ENCODE data around the gene ASRGL1. TPM values are rescaled to one million over a fixed set of nuclear protein-coding genes. Genes with fewer than 3 reads are reported as not detected.

Gene ASRGL1
- total RNA-seq (0.49 and 1.1 TPM in 2 replicates), polyA plus RNA-seq (1.3 and 9.1 TPM in 2 replicates), polyA minus RNA-seq (0.94 and 4.6 TPM in 2 replicates)
- total RNA-seq (2013), result 0.91 TPM

DNA sequence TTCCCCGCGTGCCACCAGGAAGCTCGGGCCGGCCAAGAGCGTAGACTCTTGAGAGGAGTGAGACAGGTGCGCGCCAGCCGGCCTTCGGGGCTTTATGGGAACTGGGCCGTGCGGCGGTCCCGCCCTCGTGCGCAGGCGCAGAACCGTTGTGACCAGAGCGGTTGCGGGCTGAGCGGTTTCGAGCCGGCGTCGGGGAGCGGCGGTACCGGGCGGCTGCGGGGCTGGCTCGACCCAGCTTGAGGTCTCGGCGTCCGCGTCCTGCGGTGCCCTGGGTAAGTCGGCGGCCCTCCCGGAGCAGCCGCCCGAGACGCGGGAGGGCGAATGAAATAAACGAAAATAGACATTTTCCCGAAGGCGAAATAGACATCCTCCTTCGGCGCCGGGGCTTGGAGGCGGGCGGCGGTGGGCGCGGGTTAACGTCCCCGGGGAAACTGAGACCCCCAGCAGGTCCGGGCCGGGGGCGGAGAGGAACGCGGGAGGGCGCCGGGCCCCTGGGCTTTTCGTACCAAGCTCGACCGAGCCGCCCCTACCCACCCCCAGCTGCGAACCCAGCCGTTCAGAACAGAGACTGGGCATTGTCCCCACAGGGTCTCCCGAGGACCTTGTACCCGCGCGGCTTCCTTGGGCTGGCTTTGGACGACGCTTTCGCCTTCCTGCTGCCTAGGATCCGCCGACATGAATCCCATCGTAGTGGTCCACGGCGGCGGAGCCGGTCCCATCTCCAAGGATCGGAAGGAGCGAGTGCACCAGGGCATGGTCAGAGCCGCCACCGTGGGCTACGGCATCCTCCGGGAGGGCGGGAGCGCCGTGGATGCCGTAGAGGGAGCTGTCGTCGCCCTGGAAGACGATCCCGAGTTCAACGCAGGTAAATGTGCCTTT is at the start of gene ASRGL1:
TSS of gene ASRGL1 (plus strand) at position 146 of the 879 bp plus-strand sequence. CDS start at position 676, 530 bp downstream.
- Mint-ChIP-seq H3K4me3 (peak within 1 kb of the TSS; percentile 93), H3K27me3 (peaks cover 22% of the 10 kb centered on the region), H3K9me3 (ENCODE audit: insufficient read depth) (no peaks in the 10 kb centered on the region), H3K27ac (peak within 1 kb of the TSS; percentile 84), H3K4me1 (peaks cover 16% of the 10 kb centered on the region)
- Histone ChIP-seq H3K4me1 (ENCODE audit: control insufficient read depth in 2 of 2, insufficient read depth in 2 of 2, low read length in 2 of 2) (peaks cover 8 to 10% of the 10 kb centered on the region in 2 donors), H3K4me2 (replicated peaks; ENCODE audit: low read depth, low read length, poor library complexity, severe bottlenecking) (peak within 1 kb of the TSS; percentile 94), H3K79me2 (ENCODE audit: control insufficient read depth, insufficient read depth, low read length) (no peaks in the 10 kb centered on the region), H3K27ac (ENCODE audit: low read length in 2 of 2) (peak within 1 kb of the TSS in 1 of 2 donors; percentile 59), H3K4me3 (ENCODE audit: control extremely low read depth in 1 of 5, extremely low read depth in 1 of 5, insufficient read depth in 1 of 5, low read depth in 2 of 5, low read length in 4 of 5) (peak within 1 kb of the TSS; percentile 45 to 78 (median 75)), H3K36me3 (replicated peaks in 1 of 2; ENCODE audit: control extremely low read depth in 1 of 2, control insufficient read depth in 1 of 2, extremely low read depth in 1 of 2, insufficient read depth in 2 of 2, low read length in 1 of 2) (no peaks in the 10 kb centered on the region), H3K9me3 (ENCODE audit: control extremely low read depth in 1 of 3, control insufficient read depth in 2 of 3, insufficient read depth in 1 of 3, low read length in 2 of 3) (peaks cover 0 to 4% (median 0%) of the 10 kb centered on the region in 3 donors), H3K9ac (ENCODE audit: low read length) (peak within 1 kb of the TSS; percentile 75), H4K20me1 (ENCODE audit: control insufficient read depth, insufficient read depth, low read length, poor library complexity, severe bottlenecking) (no peaks in the 10 kb centered on the region), H3K27me3 (replicated peaks in 1 of 4; ENCODE audit: control extremely low read depth in 1 of 4, control insufficient read depth in 3 of 4, insufficient read depth in 4 of 4, low read length in 3 of 4) (peaks cover 0 to 25% (median 3%) of the 10 kb centered on the region in 4 experiments), H2AFZ (ENCODE audit: insufficient read depth, low read depth, low read length, poor library complexity, severe bottlenecking) (peak within 1 kb of the TSS; percentile 95)
- intact Hi-C loops (cut with micrococcal nuclease), result loop anchor here (1.0 kb wide), 1 partner anchor 26 kb away; no protein-coding TSS in a partner anchor
- CTCF ChIA-PET, result interaction anchor here (1.0 to 5.3 kb wide), 6 partner anchors 8 to 58 kb away, joined by 3 to 38 read pairs (median 4); no protein-coding TSS in a partner anchor
- ATAC-seq (ENCODE audit: low read depth) (peak; percentile 87), DNase-seq (peak; percentile 87)
- TF ChIP-seq, protein P1, sequence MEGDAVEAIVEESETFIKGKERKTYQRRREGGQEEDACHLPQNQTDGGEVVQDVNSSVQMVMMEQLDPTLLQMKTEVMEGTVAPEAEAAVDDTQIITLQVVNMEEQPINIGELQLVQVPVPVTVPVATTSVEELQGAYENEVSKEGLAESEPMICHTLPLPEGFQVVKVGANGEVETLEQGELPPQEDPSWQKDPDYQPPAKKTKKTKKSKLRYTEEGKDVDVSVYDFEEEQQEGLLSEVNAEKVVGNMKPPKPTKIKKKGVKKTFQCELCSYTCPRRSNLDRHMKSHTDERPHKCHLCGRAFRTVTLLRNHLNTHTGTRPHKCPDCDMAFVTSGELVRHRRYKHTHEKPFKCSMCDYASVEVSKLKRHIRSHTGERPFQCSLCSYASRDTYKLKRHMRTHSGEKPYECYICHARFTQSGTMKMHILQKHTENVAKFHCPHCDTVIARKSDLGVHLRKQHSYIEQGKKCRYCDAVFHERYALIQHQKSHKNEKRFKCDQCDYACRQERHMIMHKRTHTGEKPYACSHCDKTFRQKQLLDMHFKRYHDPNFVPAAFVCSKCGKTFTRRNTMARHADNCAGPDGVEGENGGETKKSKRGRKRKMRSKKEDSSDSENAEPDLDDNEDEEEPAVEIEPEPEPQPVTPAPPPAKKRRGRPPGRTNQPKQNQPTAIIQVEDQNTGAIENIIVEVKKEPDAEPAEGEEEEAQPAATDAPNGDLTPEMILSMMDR (IDR thresholded peaks at IDR 0.05), result no peak
- TF ChIP-seq EZH2 (IDR thresholded peaks at IDR 0.05; ENCODE audit: borderline replicate concordance, insufficient read depth, low read depth, low read length, poor library complexity, severe bottlenecking), result no peak
- under 1% methylated on average over 98 of the region's 98 CpGs for WGBS (ENCODE audit: insufficient coverage)
- POLR2A ChIA-PET, result no interaction called here

DNA sequence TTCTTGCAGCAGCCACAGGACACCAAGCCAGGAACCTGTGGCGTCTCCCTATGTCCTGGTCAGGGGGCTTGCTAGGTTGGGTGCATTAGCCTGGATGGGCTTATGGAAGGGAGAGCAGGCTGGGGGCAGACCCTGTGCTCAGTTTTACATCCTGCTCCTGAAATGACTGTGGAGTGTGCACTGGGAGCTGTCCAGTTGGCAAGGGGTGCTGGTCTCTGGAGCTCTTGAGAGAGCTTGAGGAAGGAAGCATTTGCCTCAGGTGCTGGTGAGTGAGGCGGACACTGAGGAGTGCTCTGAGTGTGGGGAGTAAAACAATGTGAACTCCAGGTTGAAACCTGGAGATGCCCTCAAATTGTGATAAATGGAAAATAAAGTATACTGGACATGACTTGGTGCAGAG is 41.7 kb upstream of the ASRGL1 start:
- no peak for TF ChIP-seq EZH2 (IDR thresholded peaks at IDR 0.05; ENCODE audit: borderline replicate concordance, insufficient read depth, low read depth, low read length, poor library complexity, severe bottlenecking)
- TF ChIP-seq, protein P1 (IDR thresholded peaks at IDR 0.05), result no peak
- no peaks in the 10 kb centered on the region for H4K20me1 ChIP-seq (ENCODE audit: control insufficient read depth, insufficient read depth, low read length, poor library complexity, severe bottlenecking)
- H3K36me3 ChIP-seq (replicated peaks in 1 of 2; ENCODE audit: control extremely low read depth in 1 of 2, control insufficient read depth in 1 of 2, extremely low read depth in 1 of 2, insufficient read depth in 2 of 2, low read length in 1 of 2), result no peaks in the 10 kb centered on the region
- 48% methylated on average over 2 of the region's 2 CpGs for WGBS (ENCODE audit: insufficient coverage)
- no peak for ATAC-seq (ENCODE audit: low read depth)
- peaks cover 35% of the 10 kb centered on the region for H3K27me3 Mint-ChIP-seq
- H3K4me1 Mint-ChIP-seq, result no peaks in the 10 kb centered on the region
- H2AFZ ChIP-seq (ENCODE audit: insufficient read depth, low read depth, low read length, poor library complexity, severe bottlenecking), result no peak overlapping the region
- H3K4me3 ChIP-seq (ENCODE audit: control extremely low read depth in 1 of 5, extremely low read depth in 1 of 5, insufficient read depth in 1 of 5, low read depth in 2 of 5, low read length in 4 of 5), result no peak overlapping the region
- no peaks in the 10 kb centered on the region for H3K4me1 ChIP-seq (ENCODE audit: control insufficient read depth in 2 of 2, insufficient read depth in 2 of 2, low read length in 2 of 2)
- intact Hi-C loops (cut with micrococcal nuclease), result no loop called here
- H3K79me2 ChIP-seq (ENCODE audit: control insufficient read depth, insufficient read depth, low read length), result no peaks in the 10 kb centered on the region
- H3K9ac ChIP-seq (ENCODE audit: low read length), result no peak overlapping the region
- ChIA-PET POLR2A (no interaction called here), CTCF (no interaction called here)
- H3K4me2 ChIP-seq (replicated peaks; ENCODE audit: low read depth, low read length, poor library complexity, severe bottlenecking), result no peak overlapping the region
- H3K9me3 Mint-ChIP-seq (ENCODE audit: insufficient read depth), result no peaks in the 10 kb centered on the region
- DNase-seq, result no peak
- H3K27ac ChIP-seq (ENCODE audit: low read length in 2 of 2), result no peak overlapping the region
- H3K27ac Mint-ChIP-seq, result no peak overlapping the region
- H3K4me3 Mint-ChIP-seq, result no peak overlapping the region
- peaks cover 0 to 14% (median under 1%) of the 10 kb centered on the region in 4 experiments for H3K27me3 ChIP-seq (replicated peaks in 1 of 4; ENCODE audit: control extremely low read depth in 1 of 4, control insufficient read depth in 3 of 4, insufficient read depth in 4 of 4, low read length in 3 of 4)
- H3K9me3 ChIP-seq (ENCODE audit: control extremely low read depth in 1 of 3, control insufficient read depth in 2 of 3, insufficient read depth in 1 of 3, low read length in 2 of 3), result no peaks in the 10 kb centered on the region
